GM06990 (cell line): ENCODE results near the gene ATP11A.

Experiments used
- DNase-seq: peaks from one replicate; pipeline ENCODE4 v3.0.0-alpha.2; 2011; ENCODE audit not compliant: insufficient read length; ENCODE audit errors: extremely low read depth
- H3K27me3 ChIP-seq: replicated peaks from 2 replicates; pipeline ENCODE4 v1.6.0; 2011; ENCODE audit warnings: low read length; ENCODE audit not compliant: control insufficient read depth, insufficient read depth
- H3K36me3 ChIP-seq: 2 replicates; pipeline ENCODE4 v1.5.1; 2011; ENCODE audit warnings: low read length; ENCODE audit not compliant: control insufficient read depth, insufficient read depth
- H3K4me3 ChIP-seq: replicated peaks from 2 replicates; pipeline ENCODE4 v1.5.1; 2011; ENCODE audit warnings: low read depth, mild to moderate bottlenecking, control low read depth, low read length
- CTCF ChIP-seq: IDR thresholded peaks from 2 replicates; pipeline ENCODE4 v1.5.1; 2011; ENCODE audit warnings: low read length, control low read depth, mild to moderate bottlenecking, inconsistent platforms; ENCODE audit not compliant: insufficient read depth, poor library complexity, severe bottlenecking

ATP11A gene

DNA sequence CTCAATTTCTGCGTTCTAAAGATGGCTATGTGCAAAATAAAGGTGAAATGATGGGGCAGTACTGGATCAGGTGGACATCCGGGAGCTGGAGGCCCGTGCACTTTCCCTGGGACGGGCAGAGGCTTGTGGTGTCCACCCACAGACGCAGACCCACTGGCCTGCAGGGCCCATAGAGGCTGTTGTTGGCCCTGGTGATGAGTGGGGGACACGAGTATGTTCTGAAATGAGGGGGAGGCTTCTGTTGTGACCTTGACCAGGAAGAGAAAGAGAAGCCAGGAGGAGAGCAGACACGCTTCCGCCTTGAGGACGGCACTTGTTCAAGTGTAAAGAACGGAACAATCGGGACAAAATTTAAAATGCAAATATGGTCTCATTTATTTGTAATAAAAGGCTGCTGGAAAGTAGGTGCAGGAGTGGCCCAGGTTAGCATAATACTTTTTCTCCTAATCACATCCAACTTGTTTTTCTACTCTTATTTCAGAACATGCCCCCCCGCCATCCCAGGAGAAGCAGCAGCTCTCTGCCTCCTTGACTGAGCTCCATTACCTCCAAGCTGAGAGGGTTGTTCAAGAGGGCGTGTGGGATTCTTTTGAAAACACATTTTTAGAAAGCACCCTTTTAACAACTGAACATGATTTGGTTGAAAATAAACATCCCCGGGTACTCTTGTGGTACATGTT is 27.1 kb downstream of the ATP11A start:
- Histone ChIP-seq H3K4me3 (no peak overlapping the region), H3K36me3 (no peaks in the 10 kb centered on the region; the same call in 1 of the 2 replicates), H3K27me3 (no peaks in the 10 kb centered on the region)
- TF ChIP-seq CTCF = no peak
- no peak for DNase-seq

GRCh38 chr13:112718318-112718717 is 28.5 kb downstream of the ATP11A start:
- DNase-seq = no peak
- Histone ChIP-seq H3K27me3 (no peaks in the 10 kb centered on the region), H3K36me3 (no peaks in the 10 kb centered on the region; the same call in 1 of the 2 replicates), H3K4me3 (no peak overlapping the region)
- no peak for TF ChIP-seq CTCF

DNA sequence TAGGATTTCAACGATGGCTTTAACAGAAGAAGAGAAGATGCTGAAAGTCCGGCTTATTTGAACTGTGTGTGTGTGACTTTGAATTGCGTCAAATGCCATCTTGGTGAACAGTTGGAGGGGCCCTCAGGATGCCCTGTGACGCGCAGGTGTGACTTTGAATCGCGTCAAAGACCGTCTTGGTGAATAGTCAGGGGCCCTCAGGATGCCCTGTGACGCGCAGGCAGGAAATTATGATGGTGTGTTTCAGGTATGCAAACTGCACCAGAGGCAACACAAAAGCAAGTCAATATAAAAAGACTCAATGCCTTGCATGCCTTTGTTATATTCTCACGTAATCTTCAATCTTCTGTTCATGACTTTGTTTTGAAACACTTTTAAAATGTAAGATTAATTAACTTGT is 29.2 kb downstream of the ATP11A start:
- Histone ChIP-seq H3K4me3 (no peak overlapping the region), H3K36me3 (no peaks in the 10 kb centered on the region; the same call in 1 of the 2 replicates), H3K27me3 (no peaks in the 10 kb centered on the region)
- no peak for TF ChIP-seq CTCF
- no peak for DNase-seq

DNA sequence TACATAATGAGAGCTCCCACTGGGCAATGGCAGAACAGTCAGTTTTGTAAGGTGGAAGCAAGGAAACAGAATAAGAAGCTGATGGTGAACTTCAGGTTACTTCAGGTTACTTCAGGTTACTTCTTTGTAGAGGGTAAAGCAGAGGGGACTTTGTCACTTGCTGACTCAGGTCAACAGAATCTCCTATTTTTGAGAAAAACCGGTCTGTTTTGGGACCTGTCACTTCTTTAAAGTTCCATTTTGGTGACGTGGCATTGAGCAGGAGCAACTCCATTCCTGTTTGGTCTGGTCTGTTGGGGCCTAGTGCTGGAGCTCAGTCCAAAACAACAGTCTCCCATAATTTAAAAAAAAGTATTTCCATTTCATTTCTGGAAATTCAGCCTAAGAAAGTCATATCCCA is 29.7 kb downstream of the ATP11A start:
- Histone ChIP-seq H3K4me3 (no peak overlapping the region), H3K36me3 (no peaks in the 10 kb centered on the region; the same call in 1 of the 2 replicates), H3K27me3 (no peaks in the 10 kb centered on the region)
- TF ChIP-seq CTCF = no peak
- no peak for DNase-seq

DNA sequence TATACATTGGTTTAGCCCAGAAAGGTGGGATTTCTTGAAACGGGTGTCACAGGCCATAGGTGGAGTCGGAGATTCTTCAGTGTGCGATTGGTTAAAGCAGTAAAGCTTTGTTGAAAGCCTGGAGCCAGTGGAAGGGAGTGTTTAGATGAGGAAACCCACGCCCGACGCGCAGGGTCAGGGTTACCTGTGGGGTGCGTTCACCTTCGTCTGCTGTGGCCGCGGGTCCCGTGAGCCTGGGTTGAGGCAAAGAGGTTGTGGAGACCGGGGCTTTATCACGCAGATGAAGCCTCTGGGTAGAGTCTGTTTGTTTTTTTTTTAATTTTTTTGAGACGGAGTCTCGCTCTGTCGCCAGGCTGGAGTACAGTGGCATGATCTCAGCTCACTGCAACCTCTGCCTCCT is 30.4 kb downstream of the ATP11A start:
- DNase-seq = no peak
- H3K4me3 ChIP-seq = no peak overlapping the region
- no peaks in the 10 kb centered on the region; the same call in 1 of the 2 replicates for H3K36me3 ChIP-seq
- TF ChIP-seq CTCF = no peak
- no peaks in the 10 kb centered on the region for H3K27me3 ChIP-seq

DNA sequence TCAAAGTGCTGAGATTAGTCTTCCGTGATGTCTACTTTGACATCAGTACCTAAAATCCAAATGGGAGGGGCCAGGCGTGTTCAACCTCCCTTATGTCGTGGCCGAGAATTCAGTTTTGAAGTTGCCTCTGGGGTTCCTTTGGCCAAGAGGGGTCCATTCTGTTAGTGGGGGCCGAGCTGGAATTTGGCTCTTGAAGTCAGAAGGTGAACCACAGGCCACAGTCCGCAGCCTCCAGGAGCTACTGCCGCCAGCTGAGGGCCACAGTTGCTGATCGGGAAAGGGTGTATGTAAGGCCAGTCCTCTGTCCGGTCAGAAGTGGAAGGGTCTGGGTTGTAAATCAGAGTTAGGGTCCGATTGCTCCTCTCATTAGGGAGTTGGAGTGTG is 31.0 kb downstream of the ATP11A start:
- Histone ChIP-seq H3K27me3 (no peaks in the 10 kb centered on the region), H3K4me3 (no peak overlapping the region), H3K36me3 (no peaks in the 10 kb centered on the region; the same call in 1 of the 2 replicates)
- no peak for DNase-seq
- TF ChIP-seq CTCF = no peak
